ENCODE data around the gene DOCK10.

DNA sequence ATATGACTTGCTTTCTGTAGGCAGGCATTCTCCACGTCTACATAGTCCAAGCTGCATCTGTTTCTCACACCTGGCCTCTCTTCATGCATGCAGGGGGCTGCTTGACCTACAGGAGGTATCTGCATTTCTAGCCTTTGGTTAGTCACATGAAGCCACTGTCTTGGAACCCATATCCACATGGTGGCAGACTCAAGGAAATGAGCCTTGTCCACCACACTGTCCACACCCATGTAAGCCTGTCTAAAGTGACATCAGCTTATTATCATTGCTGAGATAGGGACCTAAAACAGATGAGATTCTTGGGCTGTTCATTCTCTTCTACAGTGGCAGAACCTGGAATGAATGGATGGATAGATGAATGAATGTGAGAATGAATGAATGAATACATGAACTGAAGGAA is 160.4 kb downstream of the DOCK10 start:
- no peak for TF ChIP-seq POLR2A (IDR thresholded peaks at IDR 0.05; ENCODE audit: low read length)
- no peak for TF ChIP-seq GATA1 (IDR thresholded peaks at IDR 0.05; ENCODE audit: low read depth, low read length)

Data from erythroblast (primary cell).